ENCODE measurements around the gene ADGRF1.

GRCh38 chr6:46953921-46954320, 88.2 kb downstream of the ADGRF1 start:
- TF ChIP-seq, protein P1, sequence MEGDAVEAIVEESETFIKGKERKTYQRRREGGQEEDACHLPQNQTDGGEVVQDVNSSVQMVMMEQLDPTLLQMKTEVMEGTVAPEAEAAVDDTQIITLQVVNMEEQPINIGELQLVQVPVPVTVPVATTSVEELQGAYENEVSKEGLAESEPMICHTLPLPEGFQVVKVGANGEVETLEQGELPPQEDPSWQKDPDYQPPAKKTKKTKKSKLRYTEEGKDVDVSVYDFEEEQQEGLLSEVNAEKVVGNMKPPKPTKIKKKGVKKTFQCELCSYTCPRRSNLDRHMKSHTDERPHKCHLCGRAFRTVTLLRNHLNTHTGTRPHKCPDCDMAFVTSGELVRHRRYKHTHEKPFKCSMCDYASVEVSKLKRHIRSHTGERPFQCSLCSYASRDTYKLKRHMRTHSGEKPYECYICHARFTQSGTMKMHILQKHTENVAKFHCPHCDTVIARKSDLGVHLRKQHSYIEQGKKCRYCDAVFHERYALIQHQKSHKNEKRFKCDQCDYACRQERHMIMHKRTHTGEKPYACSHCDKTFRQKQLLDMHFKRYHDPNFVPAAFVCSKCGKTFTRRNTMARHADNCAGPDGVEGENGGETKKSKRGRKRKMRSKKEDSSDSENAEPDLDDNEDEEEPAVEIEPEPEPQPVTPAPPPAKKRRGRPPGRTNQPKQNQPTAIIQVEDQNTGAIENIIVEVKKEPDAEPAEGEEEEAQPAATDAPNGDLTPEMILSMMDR (IDR thresholded peaks at IDR 0.05 in 2 of 3, conservative IDR thresholded peaks at IDR 0.05 in 1 of 3; ENCODE audit: borderline replicate concordance in 1 of 3, insufficient read depth in 1 of 3, low read depth in 2 of 3, low read length in 2 of 3): no peak
- no peak for TF ChIP-seq RAD21 (IDR thresholded peaks at IDR 0.05; ENCODE audit: low read depth)
- no peak for TF ChIP-seq YY1 (IDR thresholded peaks at IDR 0.05; ENCODE audit: extremely low read depth, insufficient replicate concordance, low read depth, low read length)
- no peak for TF ChIP-seq ZNF274 (IDR thresholded peaks at IDR 0.05; ENCODE audit: low read depth, low read length)
- no peak for TF ChIP-seq SIN3A (IDR thresholded peaks at IDR 0.05; ENCODE audit: low read depth)
- TF ChIP-seq, protein P2, sequence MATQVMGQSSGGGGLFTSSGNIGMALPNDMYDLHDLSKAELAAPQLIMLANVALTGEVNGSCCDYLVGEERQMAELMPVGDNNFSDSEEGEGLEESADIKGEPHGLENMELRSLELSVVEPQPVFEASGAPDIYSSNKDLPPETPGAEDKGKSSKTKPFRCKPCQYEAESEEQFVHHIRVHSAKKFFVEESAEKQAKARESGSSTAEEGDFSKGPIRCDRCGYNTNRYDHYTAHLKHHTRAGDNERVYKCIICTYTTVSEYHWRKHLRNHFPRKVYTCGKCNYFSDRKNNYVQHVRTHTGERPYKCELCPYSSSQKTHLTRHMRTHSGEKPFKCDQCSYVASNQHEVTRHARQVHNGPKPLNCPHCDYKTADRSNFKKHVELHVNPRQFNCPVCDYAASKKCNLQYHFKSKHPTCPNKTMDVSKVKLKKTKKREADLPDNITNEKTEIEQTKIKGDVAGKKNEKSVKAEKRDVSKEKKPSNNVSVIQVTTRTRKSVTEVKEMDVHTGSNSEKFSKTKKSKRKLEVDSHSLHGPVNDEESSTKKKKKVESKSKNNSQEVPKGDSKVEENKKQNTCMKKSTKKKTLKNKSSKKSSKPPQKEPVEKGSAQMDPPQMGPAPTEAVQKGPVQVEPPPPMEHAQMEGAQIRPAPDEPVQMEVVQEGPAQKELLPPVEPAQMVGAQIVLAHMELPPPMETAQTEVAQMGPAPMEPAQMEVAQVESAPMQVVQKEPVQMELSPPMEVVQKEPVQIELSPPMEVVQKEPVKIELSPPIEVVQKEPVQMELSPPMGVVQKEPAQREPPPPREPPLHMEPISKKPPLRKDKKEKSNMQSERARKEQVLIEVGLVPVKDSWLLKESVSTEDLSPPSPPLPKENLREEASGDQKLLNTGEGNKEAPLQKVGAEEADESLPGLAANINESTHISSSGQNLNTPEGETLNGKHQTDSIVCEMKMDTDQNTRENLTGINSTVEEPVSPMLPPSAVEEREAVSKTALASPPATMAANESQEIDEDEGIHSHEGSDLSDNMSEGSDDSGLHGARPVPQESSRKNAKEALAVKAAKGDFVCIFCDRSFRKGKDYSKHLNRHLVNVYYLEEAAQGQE (IDR thresholded peaks at IDR 0.05; ENCODE audit: low read depth): no peak
- TF ChIP-seq CEBPB (IDR thresholded peaks at IDR 0.05; ENCODE audit: low read depth): no peak
- no peak for TF ChIP-seq POLR2A (IDR thresholded peaks at IDR 0.05; ENCODE audit: borderline replicate concordance, extremely low read depth, insufficient read depth, insufficient read length)
- no peak for TF ChIP-seq POLR2AphosphoS5 (IDR thresholded peaks at IDR 0.05; ENCODE audit: low read depth, low read length)
- no peak for TF ChIP-seq EZH2 (IDR thresholded peaks at IDR 0.05)
- TF ChIP-seq, protein P3, sequence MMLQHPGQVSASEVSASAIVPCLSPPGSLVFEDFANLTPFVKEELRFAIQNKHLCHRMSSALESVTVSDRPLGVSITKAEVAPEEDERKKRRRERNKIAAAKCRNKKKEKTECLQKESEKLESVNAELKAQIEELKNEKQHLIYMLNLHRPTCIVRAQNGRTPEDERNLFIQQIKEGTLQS (IDR thresholded peaks at IDR 0.05): no peak
- no peak for TF ChIP-seq FOSL1 (IDR thresholded peaks at IDR 0.05; ENCODE audit: low read depth)
- TF ChIP-seq SP1 (IDR thresholded peaks at IDR 0.05; ENCODE audit: low read depth): no peak
